K562 (cell line): Measurements from ENCODE around the gene PLCL1. TPM values are rescaled to one million over a fixed set of nuclear protein-coding genes. Genes with fewer than 3 reads are reported as not detected.
A peak's percentile ranks its signal among the peaks of the same experiment; 100 is the strongest.

Experiments used
- ATAC-seq: fragments of 200-7000 bp; cut with Tn5 transposase; 3 replicates; pipeline ENCODE4 v1.9.1; 2020; ENCODE audit warnings: moderate library complexity
- BruUV-seq: library from RNA; stranded (reverse); fragments of 400-500 nt; replicated peaks from 2 replicates; lab custom pipeline; 2021; lab: Mats Ljungman, UMichigan
- CTCF ChIA-PET: fragments of 300-600 bp; formaldehyde crosslinking; extraction: SDS; loops from one replicate; lab custom pipeline; 2021; ENCODE audit warnings: low intra/inter-chr PET ratio; lab: Yijun Ruan, JAX
- POLR2A ChIA-PET: fragments of 300-600, 350-650 bp; sonication (Branson Sonifier 250); formaldehyde crosslinking; extraction: SDS; loops from one replicate; lab custom pipeline; 2021; ENCODE audit warnings: antibody characterized with exemption, inconsistent platforms; lab: Yijun Ruan, JAX
- DNase-seq, 4 experiments: peaks; one replicate each; pipeline versions ENCODE4 v3.0.0 to v3.0.0-alpha.2; 2011 to 2018; ENCODE audit warnings: low spot score in 3 of 4, mixed read lengths in 3 of 4; ENCODE audit errors: extremely low read depth in 1 of 4
- FAIRE-seq: peaks from 2 replicates; lab custom pipeline; 2011; peaks lifted over from hg19 to GRCh38; lab: Jason Lieb, UNC
- H2AFZ ChIP-seq: 2 replicates; pipeline ENCODE4 v1.6.0; 2011; ENCODE audit warnings: low read depth, low read length, control low read depth, inconsistent platforms
- H3K27ac ChIP-seq: fragments of 200-600 bp; 3 replicates; pipeline ENCODE4 v1.8.0; 2011; ENCODE audit warnings: low read depth, mild to moderate bottlenecking, control low read depth, inconsistent platforms, low read length, moderate library complexity, mixed read lengths; ENCODE audit errors: extremely low read depth
- H3K27me3 ChIP-seq, 2 experiments: fragments of 300-600 bp in 1 of 2; 2 replicates in 1 of 2; 3 replicates in 1 of 2; pipeline versions ENCODE4 v1.6.0 to v1.8.0; 2011; ENCODE audit warnings: inconsistent platforms in 2 of 2, low read length in 2 of 2, mild to moderate bottlenecking in 1 of 2, mixed read lengths in 1 of 2, moderate library complexity in 1 of 2; ENCODE audit not compliant: control insufficient read depth in 2 of 2, insufficient read depth in 2 of 2
- H3K36me3 ChIP-seq: fragments of 300-600 bp; 3 replicates; pipeline ENCODE4 v1.8.0; 2011; ENCODE audit warnings: mild to moderate bottlenecking, low read length, inconsistent platforms; ENCODE audit not compliant: control insufficient read depth, insufficient read depth
- H3K4me1 ChIP-seq, 2 experiments: fragments of 200-600 bp in 1 of 2; replicated peaks in 1 of 2; 2 replicates in 1 of 2; 3 replicates in 1 of 2; pipeline versions ENCODE4 v1.5.1 to v1.8.0; 2011; ENCODE audit warnings: inconsistent platforms in 2 of 2, low read length in 2 of 2, mild to moderate bottlenecking in 1 of 2, mixed read lengths in 1 of 2, moderate library complexity in 1 of 2; ENCODE audit not compliant: control insufficient read depth in 2 of 2, insufficient read depth in 2 of 2
- H3K4me2 ChIP-seq: 2 replicates; pipeline ENCODE4 v1.6.1; 2011; ENCODE audit warnings: low read length, control low read depth, inconsistent platforms, mixed read lengths; ENCODE audit not compliant: insufficient read depth
- H3K4me3 ChIP-seq: fragments of 200-600 bp; sonication (generic), shearing (Covaris generic); 2 replicates; pipeline ENCODE4 v1.5.1; 2016; ENCODE audit warnings: control low read depth, inconsistent platforms
- H3K79me2 ChIP-seq: fragments of 200-600 bp; 3 replicates; pipeline ENCODE4 v1.8.0; 2011; ENCODE audit warnings: low read length, inconsistent platforms; ENCODE audit not compliant: control insufficient read depth, insufficient read depth
- H3K9ac ChIP-seq, 2 experiments: 2 replicates each; pipeline versions ENCODE4 v1.6.0 to v1.6.1; 2011; ENCODE audit warnings: low read depth in 2 of 2, low read length in 2 of 2, control low read depth in 1 of 2, inconsistent platforms in 1 of 2, mild to moderate bottlenecking in 1 of 2, mixed read lengths in 1 of 2; ENCODE audit not compliant: insufficient read depth in 1 of 2
- H3K9me1 ChIP-seq: one replicate; pipeline ENCODE4 v1.6.0; 2011; ENCODE audit warnings: inconsistent platforms, mild to moderate bottlenecking, low read length, moderate library complexity; ENCODE audit not compliant: control insufficient read depth, insufficient read depth
- H3K9me3 ChIP-seq: replicated peaks from 2 replicates; pipeline ENCODE4 v1.5.1; 2011; ENCODE audit warnings: low read depth, low read length, inconsistent platforms; ENCODE audit not compliant: control insufficient read depth, insufficient read depth
- H4K20me1 ChIP-seq: replicated peaks from 2 replicates; pipeline ENCODE4 v1.6.1; 2011; ENCODE audit warnings: low read length, inconsistent platforms, mixed read lengths; ENCODE audit not compliant: control insufficient read depth, insufficient read depth
- CBX1 ChIP-seq: sonication (generic); IDR thresholded peaks from 2 replicates; pipeline ENCODE4 v1.6.1; 2016; ENCODE audit warnings: antibody characterized with exemption, low read depth, mild to moderate bottlenecking
- E2F5 ChIP-seq: sonication (generic); formaldehyde crosslinking; IDR thresholded peaks from 2 replicates; pipeline ENCODE4 v1.8.0; 2022; ENCODE audit warnings: mild to moderate bottlenecking, missing genetic modification reagents
- ILK ChIP-seq: fragments of 450-650 bp; IDR thresholded peaks from 2 replicates; pipeline ENCODE4 v1.6.1; 2016; ENCODE audit warnings: missing genetic modification characterization, low read depth, mild to moderate bottlenecking, missing compliant biosample characterization, moderate library complexity, borderline replicate concordance
- ZNF134 ChIP-seq: fragments of 250-450 bp; sonication (Bioruptor Pico); conservative IDR thresholded peaks from 2 replicates; pipeline ENCODE4 v1.4.0; 2020
- WGBS: fragments of 100-300 bp; shearing (Covaris generic); methylation state at CpG from one replicate; pipeline ENCODE4 v1.1.6; 2016; ENCODE audit warnings: low coverage, mixed read lengths; ENCODE audit not compliant: insufficient coverage; ENCODE audit errors: missing lambda C conversion rate; 5-methylcytosine and 5-hydroxymethylcytosine counted together
- in situ Hi-C: fragments of 300-500 bp; cut with MboI; formaldehyde crosslinking; loops from 4 replicates; pipeline ENCODE4 v1.15.0; 2018; ENCODE audit warnings: inconsistent platforms, mixed read lengths
- intact Hi-C: fragments of 100-400 bp; cut with micrococcal nuclease; formaldehyde crosslinking; loops from 2 replicates; pipeline ENCODE4 v1.14.2; 2022
- polyA plus RNA-seq, 8 experiments: library from polyadenylated mRNA; depleted of rRNA in 4 of 8; stranded (reverse) in 5 of 8; unstranded in 3 of 8; fragments of >200 nt; fragmentation: Nextera tagmentation in 2 of 8; fragmentation: Illumina TruSeq in 1 of 8; extraction: Ambion mirVana in 2 of 8; extraction: Trizol in 1 of 8; gene quantifications; 2 replicates each; pipeline versions ENCODE4 v1.2.1 to v1.2.3, GENCODE V29; 2011 to 2014; ENCODE audit warnings: inconsistent platforms in 1 of 8, missing spikeins in 1 of 8
- total RNA-seq, 7 experiments: library from RNA; depleted of rRNA in 6 of 7; stranded (reverse); fragments of >200 nt in 6 of 7; fragmentation: Illumina TruSeq in 2 of 7; extraction: Trizol in 2 of 7; gene quantifications; 2 replicates each; pipeline versions ENCODE4 v1.2.1 to v1.2.3, GENCODE V29; 2011 to 2021; ENCODE audit warnings: low replicate concordance in 1 of 7

The PLCL1 gene
- total and polyA plus RNA-seq, 9 of the 15 experiments (the other 6 are each of a cell fraction or from before 2014, with no cell fraction given): 2.0 to 17.7 (median 8.6) TPM

- TF ChIP-seq E2F5: no peak
Observed at GRCh38 chr2:197978971-197979370, 174.6 kb downstream of the PLCL1 start (continued).

GRCh38 chr2:197982565-197982964, 178.2 kb downstream of the PLCL1 start:
- CTCF ChIA-PET: no interaction called here
- in situ Hi-C loops: no loop called here
- no TSS peak for BruUV-seq

More at GRCh38 chr2:197982565-197982964, 178.2 kb downstream of the PLCL1 start:
- Histone ChIP-seq H3K9me1 (no peaks in the 10 kb centered on the region), H3K9ac (peak overlapping the region in 1 of 2 experiments; percentile 26; a peak in 1 of 4 replicates), H3K79me2 (peaks cover 60% of the 10 kb centered on the region), H3K4me2 (no peak overlapping the region), H4K20me1 (no peaks in the 10 kb centered on the region), H3K27me3 (no peaks in the 10 kb centered on the region), H3K9me3 (no peaks in the 10 kb centered on the region), H2AFZ (peak overlapping the region; percentile 68), H3K4me1 (peaks cover 0 to 21% of the 10 kb centered on the region in 2 experiments; a peak in 4 of 5 replicates), H3K27ac (peak overlapping the region; percentile 43; the same call in 1 of the 3 replicates), H3K36me3 (no peaks in the 10 kb centered on the region; the same call in 2 of the 3 replicates), H3K4me3 (no peak overlapping the region)
- 22% methylated on average over 2 of the region's 2 CpGs for WGBS
- POLR2A ChIA-PET: interaction anchor here (1.0 to 1.2 kb wide), 2 partner anchors 13 to 24 kb away, joined by 3 read pairs; no protein-coding TSS in a partner anchor
- TF ChIP-seq ILK (tag) (no peak), ZNF134 (CRISPR knock-in tag) (no peak), CBX1 (no peak)
- FAIRE-seq (no peak), DNase-seq (peak in 1 of 4 experiments; percentile 23), ATAC-seq (peak; percentile 68)
- intact Hi-C loops: loop anchor here (5.0 kb wide), 1 partner anchor 180 kb away; the partner anchor contains the start of gene PLCL1
